Fibroblast of gingiva (primary cell): ENCODE measurements around the gene PATJ.
A peak's percentile ranks its signal among the peaks of the same experiment; 100 is the strongest.
"Not testable (repeated sequence)": the region's sequence is repeated elsewhere in the genome, so short reads cannot be mapped to it uniquely, and the experiment has no call there.

Source experiments
- DNase-seq: peaks from one replicate; pipeline ENCODE4 v3.0.0-alpha.2; 2011; ENCODE audit warnings: low read depth

The PATJ gene

DNA sequence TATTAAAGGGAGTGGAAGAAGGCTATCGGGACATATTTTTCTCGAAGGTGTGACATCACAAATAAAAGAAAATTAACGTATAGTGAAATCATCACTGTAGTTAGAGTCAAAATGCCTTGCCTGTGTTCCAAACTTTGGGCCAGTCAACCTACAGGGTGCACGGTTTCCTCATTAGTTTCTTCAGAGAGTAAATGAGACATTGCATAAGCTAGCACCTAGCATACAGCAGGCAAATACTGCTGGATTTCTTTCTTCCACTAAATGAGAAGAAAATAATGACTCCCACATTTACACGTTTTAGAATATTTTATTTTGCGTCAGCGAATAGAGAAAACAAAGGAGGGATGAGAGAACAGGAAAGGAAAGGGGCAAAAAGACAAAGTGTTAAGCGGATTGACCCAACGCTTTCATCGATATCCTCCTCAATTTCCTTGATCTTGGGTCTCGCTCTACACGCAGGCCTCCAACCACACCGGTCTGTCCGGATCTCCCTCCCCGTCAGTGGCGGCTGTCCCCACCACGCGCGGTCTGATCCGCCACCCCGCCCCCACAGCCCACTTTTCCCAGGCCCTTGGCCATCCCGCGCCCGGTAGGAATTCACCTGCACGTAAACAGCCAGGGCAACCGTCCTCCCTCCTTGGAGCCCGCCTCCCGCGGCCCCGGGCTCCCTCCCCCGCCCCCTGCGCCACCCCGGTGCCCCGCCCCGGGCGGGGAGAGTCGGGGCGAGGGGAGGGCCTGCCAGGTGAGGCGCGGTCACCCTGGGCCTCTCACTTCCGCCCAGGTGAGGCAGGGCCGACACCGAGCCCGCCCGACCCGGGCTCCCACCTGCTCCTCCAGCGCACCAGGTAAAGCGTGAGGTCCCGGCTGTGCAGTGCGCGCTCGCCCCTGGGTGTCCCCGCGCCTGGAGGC is at the start of gene PATJ:
TSS of gene PATJ (plus strand) at position 770 of the 909 bp plus-strand sequence. CDS start 20,413 bp downstream, outside the sequence.
- DNase-seq, result peak; percentile 3

DNA sequence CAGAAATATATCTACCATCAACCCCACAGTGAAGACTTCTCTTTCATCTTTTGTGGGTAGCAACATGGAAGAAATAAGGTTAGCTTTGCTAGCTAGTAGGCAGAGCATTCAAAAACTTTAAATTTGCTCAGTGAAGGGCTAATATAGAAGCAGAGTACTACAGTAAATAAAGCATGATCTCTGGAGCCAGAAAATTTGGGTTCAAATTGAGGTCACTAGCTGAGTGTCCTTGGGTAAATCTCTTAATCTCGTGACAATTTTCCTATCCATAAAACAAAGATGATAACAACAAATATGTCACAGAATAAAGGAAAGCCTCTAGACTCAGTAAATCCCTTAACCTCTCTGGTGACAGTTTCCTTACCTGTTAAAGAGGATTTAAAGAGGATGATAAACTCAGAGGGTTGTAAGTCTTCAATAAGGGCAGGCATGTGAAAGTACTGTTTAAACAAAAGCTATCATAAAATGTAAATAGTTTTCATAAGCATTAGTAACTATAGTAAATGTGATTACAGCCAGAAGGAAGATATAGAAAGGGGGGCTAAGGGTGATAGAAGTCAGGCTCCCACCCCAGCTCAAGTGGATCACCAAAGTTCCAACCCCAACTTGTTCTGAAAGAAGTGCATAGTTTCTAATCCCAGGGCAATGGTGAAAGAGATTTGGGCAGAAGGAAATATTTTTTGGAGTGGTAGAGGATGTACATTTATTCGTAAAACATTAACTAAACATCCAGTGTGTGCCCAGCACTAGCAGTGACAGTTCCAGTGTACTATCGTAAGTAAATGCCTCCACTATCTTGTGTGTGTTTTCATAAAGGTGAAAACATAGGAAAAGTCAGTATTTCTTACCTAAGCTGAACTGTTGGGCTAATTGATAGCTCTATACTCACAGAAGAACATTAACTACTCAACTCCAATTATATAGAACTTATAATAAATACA is 42.1 kb upstream of the PATJ start:
- no peak for DNase-seq

- DNase-seq, result no peak
Observed at GRCh38 chr1:61708953-61709907, 33.0 kb upstream of the PATJ start.

- DNase-seq, result no peak
Observed at GRCh38 chr1:61709908-61710289, 32.4 kb upstream of the PATJ start.

GRCh38 chr1:61711257-61711656 is 31.0 kb upstream of the PATJ start:
- peak; percentile 58 for DNase-seq

DNA sequence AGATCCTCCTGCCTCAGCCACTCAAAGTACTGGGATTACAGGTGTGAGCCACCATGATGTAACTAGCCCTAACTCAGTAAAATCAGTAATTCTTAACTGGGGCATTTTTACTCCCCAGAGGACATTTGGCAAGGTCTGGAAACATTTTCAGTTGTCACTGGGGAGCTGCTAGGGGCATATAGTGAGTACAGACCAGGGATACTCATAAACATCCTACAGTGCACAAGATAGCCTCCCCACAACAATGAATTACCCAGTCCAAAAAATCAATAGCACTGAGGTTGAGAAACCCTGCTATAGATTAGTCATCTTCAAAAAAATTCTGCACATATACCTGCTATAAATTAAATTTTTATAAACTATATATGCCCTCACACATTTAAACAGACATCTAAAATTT is 30.3 kb upstream of the PATJ start:
- DNase-seq, result no peak

DNA sequence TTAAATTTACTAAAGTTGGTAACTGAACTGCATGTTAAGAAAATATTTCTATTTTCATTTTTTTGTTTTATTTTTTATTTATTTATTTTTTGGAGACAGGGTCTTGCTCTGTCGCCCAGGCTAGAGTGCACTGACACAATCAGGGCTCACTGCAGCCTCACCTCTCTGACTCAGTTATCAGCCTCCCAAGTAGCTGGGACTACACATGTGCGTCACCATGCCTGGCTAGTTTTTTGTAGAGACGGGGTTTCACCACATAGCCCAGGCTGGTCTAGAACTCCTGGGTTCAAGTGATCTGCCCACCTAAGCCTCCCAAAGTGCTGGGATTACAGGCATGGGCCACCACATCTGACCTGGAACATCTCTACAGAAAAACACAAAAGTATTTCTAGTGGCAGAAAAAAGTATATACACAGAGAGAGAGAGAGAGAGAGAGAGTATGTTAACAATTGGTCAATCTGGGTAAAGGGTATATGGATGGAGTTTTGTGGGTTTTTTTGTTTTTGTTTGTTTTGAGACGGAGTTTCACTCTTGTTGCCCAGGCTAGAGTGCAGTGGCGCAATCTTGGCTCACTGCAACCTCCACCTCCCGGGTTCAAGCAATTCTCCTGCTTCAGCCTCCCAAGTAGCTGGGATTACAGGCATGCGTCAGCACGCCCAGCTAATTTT is 23.1 kb upstream of the PATJ start:
- not testable (repeated sequence) for DNase-seq

DNA sequence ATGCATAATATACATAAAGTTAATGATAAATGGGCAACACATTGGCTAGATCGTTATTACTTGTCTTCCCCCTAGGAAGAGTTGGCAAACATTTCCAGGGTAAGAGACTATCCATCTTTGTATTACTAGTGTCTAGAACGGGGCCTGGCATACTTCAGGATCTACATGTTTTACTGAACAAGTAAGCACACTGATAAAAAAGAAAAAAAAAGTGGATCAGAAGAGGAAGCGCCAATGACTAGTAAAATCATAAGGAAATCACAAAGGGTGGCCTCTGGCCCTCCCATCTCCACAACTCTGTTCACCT is 17.8 kb upstream of the PATJ start:
- DNase-seq, result no peak

- peak; percentile 85 for DNase-seq
Observed at GRCh38 chr1:61724813-61725694, 17.2 kb upstream of the PATJ start, which contains the start of gene TM2D1. Gene TM2D1, minus strand, starts transcription at chr1:61725141. Its CDS starts 21 bp downstream, at chr1:61725120.

DNA sequence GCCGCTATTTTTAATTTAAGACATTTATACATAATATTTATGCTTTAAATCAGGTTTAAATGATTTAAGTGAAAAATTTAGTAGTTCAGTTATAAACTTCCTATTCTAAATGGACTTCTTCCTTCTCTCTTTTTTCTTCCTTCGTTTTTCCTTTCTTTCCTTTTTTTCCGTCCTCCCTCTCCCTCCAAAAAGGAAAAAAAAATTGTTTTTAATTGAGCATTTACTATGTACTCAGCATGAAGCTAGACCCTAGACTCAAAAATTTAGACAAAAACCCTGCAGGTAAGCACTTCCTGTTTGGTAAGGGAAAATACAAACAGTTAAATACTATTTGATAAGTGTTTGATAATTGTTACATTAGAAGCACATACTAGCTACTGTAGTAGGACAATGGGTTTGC is 14.7 kb upstream of the PATJ start:
- no peak for DNase-seq

- DNase-seq, result not testable (repeated sequence)
Observed at GRCh38 chr1:61730679-61731078, 11.6 kb upstream of the PATJ start.

- DNase-seq, result no peak
Observed at GRCh38 chr1:61732726-61733125, 9.6 kb upstream of the PATJ start.

- no peak for DNase-seq
Observed at GRCh38 chr1:61740751-61741700, 1.3 kb upstream of the PATJ start.

DNA sequence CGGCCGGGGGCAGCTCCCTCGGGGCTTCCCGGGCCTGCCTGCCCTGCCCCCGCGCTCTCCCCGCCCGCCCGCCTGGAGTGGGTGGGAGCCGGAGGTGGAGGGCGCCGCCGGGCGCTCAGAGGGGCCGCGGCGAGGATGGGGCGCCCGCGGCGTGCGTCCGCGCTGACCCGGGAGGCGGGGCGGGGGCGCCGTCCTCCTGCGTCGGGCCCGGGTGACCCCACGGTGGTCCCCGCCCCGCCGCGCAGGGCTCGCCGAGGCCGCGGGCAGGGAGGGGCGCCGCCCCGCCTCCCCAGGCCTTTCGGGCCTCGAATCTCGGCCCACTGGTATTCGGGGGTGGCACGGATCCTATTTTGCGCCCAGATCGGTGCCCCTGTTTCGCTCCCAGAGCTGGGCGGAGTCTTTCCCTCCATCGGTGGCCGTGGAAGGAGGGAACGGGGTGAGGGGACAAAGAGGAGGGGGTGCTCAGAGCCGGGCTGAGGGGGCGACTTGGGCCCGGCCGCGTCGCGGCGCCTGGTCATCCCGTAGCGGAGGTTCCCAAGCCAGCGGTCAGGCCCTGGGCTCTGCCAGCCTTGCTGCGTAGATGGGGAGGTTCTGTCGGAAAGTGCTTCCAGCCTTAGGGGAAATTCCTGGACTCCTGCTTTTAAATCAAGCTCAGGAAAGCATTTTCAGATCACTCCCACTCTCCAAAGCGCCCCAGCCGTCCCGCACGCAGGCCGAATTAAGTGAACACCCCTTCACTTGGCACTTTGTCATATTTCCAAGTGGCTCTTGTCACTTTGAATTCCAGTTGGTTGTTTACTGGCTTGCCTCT is 545 bp downstream of the PATJ start:
- peak; percentile 55 for DNase-seq

- DNase-seq, result no peak
Observed at GRCh38 chr1:61743431-61743705, 1.1 kb downstream of the PATJ start.

GRCh38 chr1:61743716-61744580 is 1.7 kb downstream of the PATJ start:
- no peak for DNase-seq

DNA sequence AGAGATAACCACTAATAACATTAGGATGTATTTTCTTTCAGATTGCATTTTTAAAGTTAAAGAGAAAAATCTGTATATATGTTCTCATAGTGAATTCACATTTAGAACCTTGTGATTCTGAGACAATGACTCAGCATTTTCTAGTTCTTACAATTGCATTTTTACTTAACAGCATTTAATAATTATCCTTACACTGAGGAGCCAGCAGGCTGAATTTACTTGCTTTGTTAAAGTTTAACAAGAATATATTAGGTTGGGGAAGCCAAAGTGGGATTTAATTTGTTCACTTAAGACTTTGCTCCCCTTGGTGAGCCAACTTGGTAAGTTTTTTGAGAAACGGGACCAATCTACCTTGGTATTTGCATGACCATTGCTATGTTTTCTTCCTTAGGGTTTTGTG is 4.5 kb downstream of the PATJ start:
- DNase-seq, result peak; percentile 28
